Neural crest cell (in vitro differentiated cells): ENCODE measurements around the gene TBL3. TPM values are rescaled to one million over a fixed set of nuclear protein-coding genes. Genes with fewer than 3 reads are reported as not detected.

Experiments
- DNase-seq: peaks from one replicate; pipeline ENCODE4 v3.0.0; 2021; ENCODE audit warnings: low read depth, mixed read lengths, low spot score
- H3K27ac Mint-ChIP-seq: one replicate; pipeline ENCODE4 v1.8.0; 2021; ENCODE audit warnings: mild to moderate bottlenecking, mixed read lengths; ENCODE audit not compliant: unreplicated experiment
- H3K27me3 Mint-ChIP-seq: 2 replicates; pipeline ENCODE4 v1.8.0; 2021; ENCODE audit warnings: low read depth, mild to moderate bottlenecking, mixed read lengths
- H3K36me3 Mint-ChIP-seq: 2 replicates; pipeline ENCODE4 v1.8.0; 2021; ENCODE audit warnings: low read depth, mild to moderate bottlenecking, mixed read lengths
- H3K4me1 Mint-ChIP-seq: 2 replicates; pipeline ENCODE4 v1.8.0; 2021; ENCODE audit warnings: mixed read lengths
- H3K4me3 Mint-ChIP-seq: one replicate; pipeline ENCODE4 v1.8.0; 2021; ENCODE audit warnings: mild to moderate bottlenecking, mixed read lengths
- H3K9me3 Mint-ChIP-seq: 2 replicates; pipeline ENCODE4 v1.8.0; 2021; ENCODE audit warnings: mixed read lengths
- total RNA-seq: library from RNA; stranded (reverse); gene quantifications from 2 replicates; pipeline ENCODE4 v1.2.1, GENCODE V29; 2021
- TF ChIP-seq, protein P1 (sequence below): fragments of 200-600 bp; sonication (generic); conservative IDR thresholded peaks from 2 replicates; pipeline ENCODE4 v1.5.0; 2021; ENCODE audit warnings: antibody characterized with exemption, mild to moderate bottlenecking

The TBL3 gene
- total RNA-seq, 1 donor from 2014 or later, result 39.6 TPM

GRCh38 chr16:1991588-1991947 is 19.7 kb downstream of the TBL3 start:
- H3K4me1 Mint-ChIP-seq, result peaks cover 7% of the 10 kb centered on the region
- H3K9me3 Mint-ChIP-seq, result no peaks in the 10 kb centered on the region
- peaks cover 24% of the 10 kb centered on the region for H3K36me3 Mint-ChIP-seq
- TF ChIP-seq, protein P1, sequence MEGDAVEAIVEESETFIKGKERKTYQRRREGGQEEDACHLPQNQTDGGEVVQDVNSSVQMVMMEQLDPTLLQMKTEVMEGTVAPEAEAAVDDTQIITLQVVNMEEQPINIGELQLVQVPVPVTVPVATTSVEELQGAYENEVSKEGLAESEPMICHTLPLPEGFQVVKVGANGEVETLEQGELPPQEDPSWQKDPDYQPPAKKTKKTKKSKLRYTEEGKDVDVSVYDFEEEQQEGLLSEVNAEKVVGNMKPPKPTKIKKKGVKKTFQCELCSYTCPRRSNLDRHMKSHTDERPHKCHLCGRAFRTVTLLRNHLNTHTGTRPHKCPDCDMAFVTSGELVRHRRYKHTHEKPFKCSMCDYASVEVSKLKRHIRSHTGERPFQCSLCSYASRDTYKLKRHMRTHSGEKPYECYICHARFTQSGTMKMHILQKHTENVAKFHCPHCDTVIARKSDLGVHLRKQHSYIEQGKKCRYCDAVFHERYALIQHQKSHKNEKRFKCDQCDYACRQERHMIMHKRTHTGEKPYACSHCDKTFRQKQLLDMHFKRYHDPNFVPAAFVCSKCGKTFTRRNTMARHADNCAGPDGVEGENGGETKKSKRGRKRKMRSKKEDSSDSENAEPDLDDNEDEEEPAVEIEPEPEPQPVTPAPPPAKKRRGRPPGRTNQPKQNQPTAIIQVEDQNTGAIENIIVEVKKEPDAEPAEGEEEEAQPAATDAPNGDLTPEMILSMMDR, result no peak
- H3K27me3 Mint-ChIP-seq, result peaks cover 70% of the 10 kb centered on the region
- H3K27ac Mint-ChIP-seq, result no peak overlapping the region
- peak overlapping the region; percentile 51 for H3K4me3 Mint-ChIP-seq
- no peak for DNase-seq

- DNase-seq, result peak; percentile 70
- H3K4me1 Mint-ChIP-seq, result peaks cover 7% of the 10 kb centered on the region
- no peak overlapping the region for H3K27ac Mint-ChIP-seq
- H3K9me3 Mint-ChIP-seq, result no peaks in the 10 kb centered on the region
- TF ChIP-seq, protein P1, result no peak
- peaks cover 19% of the 10 kb centered on the region for H3K36me3 Mint-ChIP-seq
- no peak overlapping the region for H3K4me3 Mint-ChIP-seq
- H3K27me3 Mint-ChIP-seq, result peaks cover 65% of the 10 kb centered on the region
Observed at GRCh38 chr16:1991948-1992703, 20.3 kb downstream of the TBL3 start.

GRCh38 chr16:1992704-1993317 is 21.0 kb downstream of the TBL3 start:
- no peak overlapping the region for H3K27ac Mint-ChIP-seq
- TF ChIP-seq, protein P1, result no peak
- peaks cover 59% of the 10 kb centered on the region for H3K27me3 Mint-ChIP-seq
- H3K4me3 Mint-ChIP-seq, result no peak overlapping the region
- no peak for DNase-seq
- no peaks in the 10 kb centered on the region for H3K9me3 Mint-ChIP-seq
- peaks cover 7% of the 10 kb centered on the region for H3K4me1 Mint-ChIP-seq
- peaks cover 16% of the 10 kb centered on the region for H3K36me3 Mint-ChIP-seq

GRCh38 chr16:1993731-1994131 is 21.9 kb downstream of the TBL3 start:
- Mint-ChIP-seq H3K4me3 (peak overlapping the region; percentile 78), H3K4me1 (peaks cover 4% of the 10 kb centered on the region), H3K9me3 (no peaks in the 10 kb centered on the region), H3K36me3 (peaks cover 13% of the 10 kb centered on the region), H3K27me3 (peaks cover 50% of the 10 kb centered on the region), H3K27ac (no peak overlapping the region)
- TF ChIP-seq, protein P1, result no peak
- DNase-seq, result no peak

DNA sequence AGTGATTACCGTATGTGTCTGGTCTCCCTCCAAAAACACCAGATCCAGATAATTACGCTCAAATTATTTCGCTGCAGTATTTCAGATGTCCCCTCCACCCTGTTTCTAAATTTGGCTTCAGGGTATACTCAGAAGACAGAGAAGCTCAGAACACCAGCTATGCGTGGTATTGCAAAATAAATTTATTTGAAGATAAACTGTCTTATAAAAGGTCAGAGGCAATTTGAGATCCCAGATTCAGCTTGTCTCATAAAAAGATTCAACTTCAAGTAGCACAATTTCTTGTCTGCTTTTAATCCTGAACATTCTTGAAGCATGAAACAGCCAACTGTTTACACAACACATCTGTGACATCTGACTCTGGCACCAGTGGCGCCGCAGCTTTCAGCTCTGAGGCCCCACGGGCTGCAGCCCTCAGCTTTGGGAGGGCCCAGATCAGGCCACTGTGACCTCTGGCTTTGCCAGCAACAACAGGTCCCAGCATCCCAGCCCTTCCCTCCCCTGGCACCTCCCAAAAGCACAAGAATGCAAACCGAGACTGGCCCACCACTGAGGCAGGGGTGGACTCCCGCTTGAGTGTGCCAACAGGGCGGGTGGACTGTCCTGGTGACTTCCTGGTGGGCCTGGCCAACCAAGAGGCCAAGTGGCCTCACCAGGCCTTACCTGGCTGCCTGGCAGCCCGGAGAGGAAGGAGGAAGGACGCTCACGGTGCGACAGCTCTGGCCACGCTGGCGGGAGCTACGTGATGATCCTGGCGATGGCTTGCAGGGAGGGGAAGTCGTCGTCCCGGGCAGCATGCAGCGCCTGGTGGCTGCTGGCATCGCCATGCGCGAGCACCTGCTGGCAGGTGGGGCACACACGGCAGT is 25.9 kb downstream of the TBL3 start:
- Mint-ChIP-seq H3K4me1 (no peaks in the 10 kb centered on the region), H3K4me3 (peak overlapping the region; percentile 23), H3K27me3 (peaks cover 21% of the 10 kb centered on the region), H3K27ac (no peak overlapping the region), H3K36me3 (peaks cover 9% of the 10 kb centered on the region), H3K9me3 (no peaks in the 10 kb centered on the region)
- TF ChIP-seq, protein P1, result no peak
- no peak for DNase-seq
